Heart left ventricle (tissue), 16 donors: ENCODE measurements around the gene FUT8. TPM values are rescaled to one million over a fixed set of nuclear protein-coding genes. Genes with fewer than 3 reads are reported as not detected.
A peak's percentile ranks its signal among the peaks of the same experiment; 100 is the strongest.
"Not testable (repeated sequence)": the region's sequence is repeated elsewhere in the genome, so short reads cannot be mapped to it uniquely, and the experiment has no call there.

Experiments
- ATAC-seq, 4 donors: fragments of 200-7000 bp; cut with Tn5 transposase; one replicate each; pipeline ENCODE4 v1.9.1; 2020 to 2022; ENCODE audit warnings: moderate library complexity in 4 of 4, mild to moderate bottlenecking in 3 of 4, moderate number of reproducible peaks in 1 of 4
- DNase-seq, 5 donors: peaks; one replicate each; pipeline ENCODE4 v3.0.0-alpha.2; 2020
- H3K27ac ChIP-seq, 12 donors: fragments of 200-600 bp; sonication (generic) in 4 of 12; one replicate each; pipeline versions ENCODE4 v1.5.0 to v1.8.0; 2016 to 2022; ENCODE audit warnings: mild to moderate bottlenecking in 2 of 12
- H3K27me3 ChIP-seq, 9 donors: fragments of 200-600 bp; sonication (generic) in 2 of 9; one replicate each; pipeline versions ENCODE4 v1.5.1 to v1.8.0; 2016 to 2022; ENCODE audit warnings: mild to moderate bottlenecking in 3 of 9
- H3K36me3 ChIP-seq, 9 donors: fragments of 200-600 bp; sonication (generic) in 2 of 9; one replicate each; pipeline versions ENCODE4 v1.5.0 to v1.8.0; 2018 to 2022; ENCODE audit warnings: mild to moderate bottlenecking in 2 of 9
- H3K4me1 ChIP-seq, 12 donors: fragments of 200-600 bp; sonication (generic) in 4 of 12; one replicate each; pipeline versions ENCODE4 v1.5.0 to v1.8.0; 2016 to 2022; ENCODE audit warnings: mild to moderate bottlenecking in 3 of 12
- H3K4me3 ChIP-seq, 12 donors: fragments of 200-600 bp; sonication (generic) in 4 of 12; one replicate each; pipeline versions ENCODE4 v1.5.0 to v1.8.0; 2017 to 2022; ENCODE audit warnings: mild to moderate bottlenecking in 9 of 12, moderate library complexity in 4 of 12
- H3K9me3 ChIP-seq, 12 donors: fragments of 200-600 bp; sonication (generic) in 4 of 12; one replicate each; pipeline versions ENCODE4 v1.5.0 to v1.8.0; 2016 to 2022; ENCODE audit warnings: mild to moderate bottlenecking in 1 of 12
- CTCF ChIP-seq, 12 donors: fragments of 200-600 bp; sonication (generic) in 4 of 12; IDR thresholded peaks; one replicate each; pipeline versions ENCODE4 v1.5.0 to v1.8.0; 2018 to 2022; ENCODE audit warnings: antibody characterized with exemption in 12 of 12, mild to moderate bottlenecking in 5 of 12
- POLR2A ChIP-seq, 2 donors: fragments of 450-650 bp; IDR thresholded peaks; one replicate each; pipeline ENCODE4 v1.6.1; 2017; ENCODE audit warnings: antibody characterized with exemption in 2 of 2, mild to moderate bottlenecking in 2 of 2, moderate library complexity in 2 of 2
- WGBS, 4 donors: extraction: QIAGEN DNeasy Blood & Tissue Kit in 2 of 4; methylation state at CpG; one replicate each; pipeline versions ENCODE4 v1.1.5 to v1.1.7; 2013 to 2018; 5-methylcytosine and 5-hydroxymethylcytosine counted together
- intact Hi-C, 10 donors: fragments of 100-400 bp; cut with DNase I; formaldehyde crosslinking; loops; one replicate each; pipeline versions ENCODE4 v1.11.1 to v1.14.2; 2022
- polyA plus RNA-seq, 2 donors: library from polyadenylated mRNA; stranded (reverse); fragments of 200-250 nt; gene quantifications; one replicate each; pipeline ENCODE4 v1.2.3, GENCODE V29; 2013
- total RNA-seq, 9 donors: library from RNA; depleted of rRNA in 2 of 9; stranded (reverse); fragments of >200 nt in 2 of 9; fragmentation: NEBNext Ultra II Directional in 3 of 9; extraction: Animal tissue kit (Norgen Biotek cat#: 25700) in 3 of 9; gene quantifications; one replicate each; pipeline versions ENCODE4 v1.1.0 to v1.2.4, GENCODE V29; 2016 to 2023
- donor health status: ischemic (EF 13 %, LVEDD 7.1; RV severe dilation, severe dysfunction).
- donor health status: healthy with polysubstance abuse.
- donor health status: DM: no; HTN: yes; CAD: no.
- donor health status: DM: no; HTN: no; CAD: no.
- donor health status: ischemic (EF 25% LVEDD 6.9; RV normal size, moderate dysfunction).
- donor health status: ischemic (EF 25% LVEDD 5.7; RV mildly dilated, moderate dysfunction).
- donor health status: healthy.
- donor health status: DM: yes; HTN: yes; CAD: no.
- donor health status: ischemic (EF 35%, LVEDD 5.7; RV mildly dilated, moderate dysfunction).
- donor health status: nonischemic (EF 11% LVEDD 7.7; RV severe dilation, severe dysfunction).
- donor health status: DM: yes; HTN: yes; CAD: no.
- donor health status: PGD.
- donor health status: ischemic (EF 29% LVEDD 5.4; RV normal size, mild dysfunction).
- donor health status: nonischemic (EF 23%, LVEDD 6.1; RV moderate dilation, normal function).

FUT8 gene
- total and polyA plus RNA-seq, 11 donors = 2.8 to 17.3 (median 11.2) TPM

GRCh38 chr14:65703996-65704395, 291.5 kb downstream of the FUT8 start:
- 71 to 77% (median 74%) methylated on average over 4 of the region's 4 CpGs for WGBS, 4 donors
- no peak for ATAC-seq
- intact Hi-C loops = no loop called here
- TF ChIP-seq CTCF (IDR thresholded peaks at IDR 0.05) = no peak
- TF ChIP-seq POLR2A (IDR thresholded peaks at IDR 0.05) = no peak
- Histone ChIP-seq H3K27me3 (no peaks in the 10 kb centered on the region), H3K4me3 (no peak overlapping the region), H3K9me3 (peaks cover 0 to 21% (median 7%) of the 10 kb centered on the region in 12 donors), H3K36me3 (no peaks in the 10 kb centered on the region), H3K27ac (peak overlapping the region in 1 of 12 donors; percentile 10), H3K4me1 (peaks cover 0 to 14% (median 1%) of the 10 kb centered on the region in 12 donors)
- DNase-seq = no peak

GRCh38 chr14:65704437-65704836, 291.9 kb downstream of the FUT8 start:
- peaks cover 0 to 14% (median 2%) of the 10 kb centered on the region in 12 donors for H3K4me1 ChIP-seq
- no peaks in the 10 kb centered on the region for H3K36me3 ChIP-seq
- DNase-seq = no peak
- no peaks in the 10 kb centered on the region for H3K27me3 ChIP-seq
- H3K4me3 ChIP-seq = no peak overlapping the region
- TF ChIP-seq CTCF (IDR thresholded peaks at IDR 0.05) (no peak), POLR2A (IDR thresholded peaks at IDR 0.05) (no peak)
- ATAC-seq = peak in 1 of 4 donors; percentile 69
- peak overlapping the region in 1 of 12 donors; percentile 10 for H3K27ac ChIP-seq
- intact Hi-C loops = no loop called here
- H3K9me3 ChIP-seq = peaks cover 0 to 21% (median 7%) of the 10 kb centered on the region in 12 donors
- 67 to 78% (median 69%) methylated on average over 2 of the region's 2 CpGs for WGBS, 4 donors

GRCh38 chr14:65704850-65705249, 292.3 kb downstream of the FUT8 start:
- H3K27ac ChIP-seq = no peak overlapping the region
- intact Hi-C loops = no loop called here

GRCh38 chr14:65709576-65709975, 297.0 kb downstream of the FUT8 start:
- DNase-seq (no peak), ATAC-seq (no peak)
- 41 to 52% (median 48%) methylated on average over 6 of the region's 6 CpGs for WGBS, 4 donors
- no peak for TF ChIP-seq POLR2A (IDR thresholded peaks at IDR 0.05)
- Histone ChIP-seq H3K36me3 (no peaks in the 10 kb centered on the region), H3K9me3 (peaks cover 0 to 38% (median 18%) of the 10 kb centered on the region in 12 donors), H3K27ac (no peak overlapping the region), H3K4me1 (peaks cover 0 to 10% (median under 1%) of the 10 kb centered on the region in 12 donors), H3K27me3 (no peaks in the 10 kb centered on the region), H3K4me3 (no peak overlapping the region)
- intact Hi-C loops = no loop called here

More at GRCh38 chr14:65704850-65705249, 292.3 kb downstream of the FUT8 start:
- Histone ChIP-seq H3K4me1 (peaks cover 0 to 14% (median 3%) of the 10 kb centered on the region in 12 donors), H3K9me3 (peaks cover 0 to 21% (median 7%) of the 10 kb centered on the region in 12 donors), H3K27me3 (no peaks in the 10 kb centered on the region), H3K4me3 (no peak overlapping the region), H3K36me3 (no peaks in the 10 kb centered on the region)
- ATAC-seq = peak in 2 of 4 donors; percentile 62 to 65
- no peak for DNase-seq
- TF ChIP-seq POLR2A (IDR thresholded peaks at IDR 0.05) (no peak), CTCF (IDR thresholded peaks at IDR 0.05) (no peak)

- H3K27me3 ChIP-seq, intact Hi-C loops, H3K27ac ChIP-seq, H3K36me3 ChIP-seq, H3K4me1 ChIP-seq, ATAC-seq, DNase-seq, H3K4me3 ChIP-seq: not testable (repeated sequence)
- H3K9me3 ChIP-seq = peaks cover 0 to 50% (median 12%) of the 10 kb centered on the region in 12 donors
- WGBS, 4 donors = 89 to 99% (median 96%) methylated on average over 20 to 35 of the region's 35 CpGs
Observed at GRCh38 chr14:65716813-65717212, 304.3 kb downstream of the FUT8 start.

GRCh38 chr14:65717384-65717915, 304.9 kb downstream of the FUT8 start:
- H3K27ac ChIP-seq, H3K36me3 ChIP-seq, H3K4me3 ChIP-seq, H3K4me1 ChIP-seq, H3K27me3 ChIP-seq, intact Hi-C loops, DNase-seq, ATAC-seq: not testable (repeated sequence)
- peaks cover 0 to 50% (median 12%) of the 10 kb centered on the region in 12 donors for H3K9me3 ChIP-seq
- WGBS, 4 donors = 94 to 99% (median 97%) methylated on average over 24 to 29 of the region's 29 CpGs
